HepG2 (cell line): ENCODE data around the gene OSBP. TPM values are rescaled to one million over a fixed set of nuclear protein-coding genes. Genes with fewer than 3 reads are reported as not detected.

Experiments used
- BHLHE40 ChIP-seq: IDR thresholded peaks from 2 replicates; pipeline ENCODE4 v1.6.1; 2011; ENCODE audit warnings: low read length, improper control_type of control experiment
- FOSL2 ChIP-seq: sonication (generic); formaldehyde crosslinking; IDR thresholded peaks from 2 replicates; pipeline ENCODE4 v1.4.0; 2020; ENCODE audit warnings: missing genetic modification reagents
- FOXM1 ChIP-seq: sonication (generic); formaldehyde crosslinking; IDR thresholded peaks from 2 replicates; pipeline ENCODE4 v1.5.0; 2020; ENCODE audit warnings: missing genetic modification reagents
- HMGXB3 ChIP-seq: sonication (generic); formaldehyde crosslinking; IDR thresholded peaks from 2 replicates; pipeline ENCODE4 v1.4.0; 2020; ENCODE audit warnings: missing genetic modification reagents, borderline replicate concordance
- KMT2B ChIP-seq: IDR thresholded peaks from 2 replicates; pipeline ENCODE4 v1.6.1; 2016; ENCODE audit warnings: missing genetic modification reagents, missing compliant biosample characterization
- NFYC ChIP-seq: IDR thresholded peaks from 2 replicates; pipeline ENCODE4 v1.6.1; 2016; ENCODE audit warnings: missing genetic modification reagents, missing compliant biosample characterization
- RXRB ChIP-seq: IDR thresholded peaks from 2 replicates; pipeline ENCODE4 v1.6.1; 2016; ENCODE audit warnings: borderline replicate concordance, missing genetic modification reagents, missing compliant biosample characterization
- SOX5 ChIP-seq: IDR thresholded peaks from 2 replicates; pipeline ENCODE4 v1.6.1; 2016; ENCODE audit warnings: borderline replicate concordance
- TBX3 ChIP-seq: fragments of 450-650 bp; IDR thresholded peaks from 2 replicates; pipeline ENCODE4 v1.6.1; 2017; ENCODE audit warnings: antibody characterized with exemption, mild to moderate bottlenecking, inconsistent platforms, borderline replicate concordance
- YEATS4 ChIP-seq: sonication (generic); formaldehyde crosslinking; IDR thresholded peaks from 2 replicates; pipeline ENCODE4 v1.4.0; 2020; ENCODE audit warnings: missing genetic modification reagents, borderline replicate concordance
- ZNF124 ChIP-seq: sonication (generic); formaldehyde crosslinking; IDR thresholded peaks from 2 replicates; pipeline ENCODE4 v1.4.0; 2020; ENCODE audit warnings: missing genetic modification reagents
- ZSCAN25 ChIP-seq: sonication (generic); formaldehyde crosslinking; IDR thresholded peaks from 2 replicates; pipeline ENCODE4 v1.8.0; 2022; ENCODE audit warnings: mild to moderate bottlenecking, missing genetic modification reagents
- ZXDC ChIP-seq: sonication (generic); formaldehyde crosslinking; IDR thresholded peaks from 2 replicates; pipeline ENCODE4 v1.5.0; 2020; ENCODE audit warnings: mild to moderate bottlenecking, missing genetic modification reagents
- polyA plus RNA-seq, 8 experiments: library from polyadenylated mRNA; depleted of rRNA in 3 of 8; stranded (reverse) in 7 of 8; unstranded in 1 of 8; fragments of >200 nt; fragmentation: Illumina TruSeq in 4 of 8; extraction: Trizol in 4 of 8; gene quantifications; 2 replicates each; pipeline versions ENCODE4 v1.2.1 to v1.2.3, GENCODE V29; 2011 to 2016; ENCODE audit warnings: low read depth in 4 of 8, missing spikeins in 1 of 8, mixed read lengths in 1 of 8; ENCODE audit not compliant: insufficient read depth in 1 of 8
- total RNA-seq, 5 experiments: library from RNA; depleted of rRNA; stranded (reverse); fragments of >200 nt; fragmentation: Illumina TruSeq; extraction: Trizol; gene quantifications; 2 replicates each; pipeline ENCODE4 v1.2.3, GENCODE V29; 2016; ENCODE audit warnings: low read depth in 1 of 5
- TF ChIP-seq, protein P1 (sequence below): sonication (generic); formaldehyde crosslinking; IDR thresholded peaks from 2 replicates; pipeline ENCODE4 v1.8.1; 2023; ENCODE audit warnings: mild to moderate bottlenecking, moderate library complexity, missing genetic modification reagents
- TF ChIP-seq, protein P2 (sequence below): IDR thresholded peaks from 2 replicates; pipeline ENCODE4 v1.6.1; 2012; ENCODE audit warnings: low read depth, low read length, improper control_type of control experiment
- TF ChIP-seq, protein P3 (sequence below), 2 experiments: sonication (generic) in 1 of 2; formaldehyde crosslinking in 1 of 2; IDR thresholded peaks; 2 replicates each; pipeline versions ENCODE4 v1.4.0 to v1.6.1; 2018 to 2020; ENCODE audit warnings: missing genetic modification reagents in 2 of 2, borderline replicate concordance in 1 of 2, low read depth in 1 of 2, mild to moderate bottlenecking in 1 of 2, missing biosample characterization in 1 of 2

OSBP gene
- total and polyA plus RNA-seq, 2 of the 13 experiments (the other 11 are each of a cell fraction or from before 2014, with no cell fraction given), result 12.1 to 13.5 TPM

DNA sequence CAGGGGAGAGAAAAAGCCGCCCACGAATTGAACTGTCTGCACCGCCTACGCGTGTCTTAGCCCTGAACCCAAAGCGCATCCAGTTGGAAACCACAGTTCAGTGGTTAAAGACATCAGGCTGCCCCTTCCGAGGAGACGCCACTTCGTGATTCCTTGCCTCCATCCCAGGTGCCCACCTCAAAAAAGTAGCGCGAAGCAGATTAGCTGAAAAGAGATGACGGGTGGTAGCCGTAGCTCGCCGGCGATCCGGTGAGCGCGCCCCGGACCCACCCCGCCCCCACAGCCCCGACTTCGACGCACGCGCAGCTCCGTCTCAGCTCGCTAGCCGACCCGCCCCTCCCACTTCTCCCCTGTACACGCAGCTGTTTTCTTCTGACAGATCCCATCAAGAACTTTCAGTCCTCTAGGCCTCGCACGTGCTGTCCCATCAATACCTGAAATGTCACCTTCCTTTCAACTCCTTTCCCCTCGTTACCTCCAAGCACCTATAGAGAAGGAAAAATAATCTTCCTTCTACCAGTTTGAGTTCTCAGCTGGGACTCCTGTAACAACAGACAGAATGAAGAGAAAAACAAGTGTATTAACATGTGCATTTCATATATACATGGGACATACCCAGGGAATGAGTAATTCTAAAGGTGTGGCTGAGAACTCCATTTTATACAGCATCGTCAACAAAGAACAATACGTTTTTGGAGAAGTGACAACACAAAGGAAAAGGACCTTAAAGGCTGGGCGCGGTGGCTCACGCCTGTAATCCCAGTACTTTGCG lies 54.7 kb downstream of the OSBP start (continued):
- TF ChIP-seq BHLHE40 (peak; percentile 91), NFYC (CRISPR knock-in tag) (peak; percentile 17; the same call in 1 of the 2 replicates), HMGXB3 (0 out of 2 replicates have a peak, but pooled peaks have one; percentile 29), FOXM1 (no peak), ZSCAN25 (CRISPR knock-in tag) (peak; percentile 72), TBX3 (0 out of 2 replicates have a peak, but pooled peaks have one; percentile 34), ZNF124 (no peak), YEATS4 (peak; percentile 5; the same call in 1 of the 2 replicates), RXRB (CRISPR knock-in tag) (peak; percentile 42; the same call in 1 of the 2 replicates), FOSL2 (peak; percentile 38; the same call in 1 of the 2 replicates), SOX5 (0 out of 2 replicates have a peak, but pooled peaks have one; percentile 18), ZXDC (CRISPR knock-in tag) (peak; percentile 60; the same call in 1 of the 2 replicates), KMT2B (CRISPR knock-in tag) (peak; percentile 67; the same call in 1 of the 2 replicates)
- TF ChIP-seq, protein P1, sequence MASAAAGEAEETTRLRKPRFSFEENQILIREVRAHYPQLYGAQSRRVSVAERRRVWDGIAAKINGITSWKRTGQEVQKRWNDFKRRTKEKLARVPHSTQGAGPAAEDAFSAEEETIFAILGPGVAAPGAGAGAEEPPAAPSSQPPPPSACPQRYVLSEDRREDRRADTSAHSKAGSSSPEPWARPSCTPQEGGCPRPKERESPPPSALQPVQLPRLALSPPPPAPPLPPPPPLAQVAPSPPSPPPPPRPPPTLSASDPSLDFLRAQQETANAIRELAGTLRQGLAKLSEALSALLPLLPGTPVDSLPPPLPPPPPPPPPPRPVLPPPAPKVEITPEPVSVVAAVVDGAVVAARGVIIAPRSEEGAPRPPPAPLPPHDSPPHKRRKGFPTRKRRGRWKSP (CRISPR knock-in tag), result peak; percentile 43; the same call in 1 of the 2 replicates
- TF ChIP-seq, protein P2, sequence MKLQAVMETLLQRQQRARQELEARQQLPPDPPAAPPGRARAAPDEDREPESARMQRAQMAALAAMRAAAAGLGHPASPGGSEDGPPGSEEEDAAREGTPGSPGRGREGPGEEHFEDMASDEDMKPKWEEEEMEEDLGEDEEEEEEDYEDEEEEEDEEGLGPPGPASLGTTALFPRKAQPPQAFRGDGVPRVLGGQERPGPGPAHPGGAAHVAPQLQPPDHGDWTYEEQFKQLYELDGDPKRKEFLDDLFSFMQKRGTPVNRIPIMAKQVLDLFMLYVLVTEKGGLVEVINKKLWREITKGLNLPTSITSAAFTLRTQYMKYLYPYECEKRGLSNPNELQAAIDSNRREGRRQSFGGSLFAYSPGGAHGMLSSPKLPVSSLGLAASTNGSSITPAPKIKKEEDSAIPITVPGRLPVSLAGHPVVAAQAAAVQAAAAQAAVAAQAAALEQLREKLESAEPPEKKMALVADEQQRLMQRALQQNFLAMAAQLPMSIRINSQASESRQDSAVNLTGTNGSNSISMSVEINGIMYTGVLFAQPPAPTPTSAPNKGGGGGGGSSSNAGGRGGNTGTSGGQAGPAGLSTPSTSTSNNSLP, result no peak
- TF ChIP-seq, protein P3, sequence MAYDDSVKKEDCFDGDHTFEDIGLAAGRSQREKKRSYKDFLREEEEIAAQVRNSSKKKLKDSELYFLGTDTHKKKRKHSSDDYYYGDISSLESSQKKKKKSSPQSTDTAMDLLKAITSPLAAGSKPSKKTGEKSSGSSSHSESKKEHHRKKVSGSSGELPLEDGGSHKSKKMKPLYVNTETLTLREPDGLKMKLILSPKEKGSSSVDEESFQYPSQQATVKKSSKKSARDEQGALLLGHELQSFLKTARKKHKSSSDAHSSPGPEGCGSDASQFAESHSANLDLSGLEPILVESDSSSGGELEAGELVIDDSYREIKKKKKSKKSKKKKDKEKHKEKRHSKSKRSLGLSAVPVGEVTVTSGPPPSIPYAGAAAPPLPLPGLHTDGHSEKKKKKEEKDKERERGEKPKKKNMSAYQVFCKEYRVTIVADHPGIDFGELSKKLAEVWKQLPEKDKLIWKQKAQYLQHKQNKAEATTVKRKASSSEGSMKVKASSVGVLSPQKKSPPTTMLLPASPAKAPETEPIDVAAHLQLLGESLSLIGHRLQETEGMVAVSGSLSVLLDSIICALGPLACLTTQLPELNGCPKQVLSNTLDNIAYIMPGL (CRISPR knock-in tag; IDR thresholded peaks at IDR 0.05; ENCODE audit: borderline replicate concordance in 1 of 2, low read depth in 1 of 2), result peak; percentile 7 to 83; a peak in 2 of 4 replicates
